Panc1 (cell line): ENCODE results near the gene FOXP4. TPM values are rescaled to one million over a fixed set of nuclear protein-coding genes. Genes with fewer than 3 reads are reported as not detected.

Experiments
- ATAC-seq: fragments of 200-7000 bp; cut with Tn5 transposase; 2 replicates; pipeline ENCODE4 v1.9.1; 2020; ENCODE audit warnings: mild to moderate bottlenecking, moderate library complexity
- BruUV-seq: library from RNA; stranded (reverse); fragments of 400-500 nt; replicated peaks from 2 replicates; lab custom pipeline; 2021; lab: Mats Ljungman, UMichigan
- CTCF ChIA-PET: fragments of 300-600 bp; sonication (Branson Sonifier 250); formaldehyde crosslinking; loops from one replicate; lab custom pipeline; 2022; ENCODE audit warnings: antibody characterized with exemption; lab: Charles Lee
- POLR2A ChIA-PET: fragments of 300-600 bp; sonication (Branson Sonifier 250); formaldehyde crosslinking; loops from one replicate; lab custom pipeline; 2022; ENCODE audit warnings: antibody characterized with exemption; lab: Charles Lee
- DNase-seq: peaks from one replicate; pipeline ENCODE4 v3.0.0-alpha.2; 2010; ENCODE audit warnings: low read depth, low spot score
- H3K27ac ChIP-seq: 2 replicates; pipeline ENCODE4 v1.5.1; 2011; ENCODE audit warnings: mild to moderate bottlenecking, low read length, inconsistent platforms
- H3K27me3 ChIP-seq: fragments of 200-500 bp; sonication (Bioruptor generic); 2 replicates; pipeline ENCODE4 v1.6.0; 2014; ENCODE audit warnings: low read length, inconsistent platforms; ENCODE audit not compliant: control insufficient read depth, insufficient read depth
- H3K36me3 ChIP-seq: fragments of 200-500 bp; sonication (Bioruptor generic); 2 replicates; pipeline ENCODE4 v1.5.1; 2014; ENCODE audit warnings: inconsistent platforms, mild to moderate bottlenecking, low read length, moderate library complexity; ENCODE audit not compliant: control insufficient read depth, insufficient read depth
- H3K4me1 ChIP-seq: 2 replicates; pipeline ENCODE4 v1.5.1; 2011; ENCODE audit warnings: inconsistent platforms, mild to moderate bottlenecking, low read length, moderate library complexity; ENCODE audit not compliant: control insufficient read depth, insufficient read depth
- H3K4me3 ChIP-seq, 2 experiments: 2 replicates each; pipeline ENCODE4 v1.5.1; 2011 to 2012; ENCODE audit warnings: low read depth in 2 of 2, low read length in 2 of 2, mild to moderate bottlenecking in 2 of 2, inconsistent platforms in 1 of 2, moderate library complexity in 1 of 2
- H3K9me3 ChIP-seq: fragments of 200-500 bp; sonication (Bioruptor generic); 2 replicates; pipeline ENCODE4 v1.5.1; 2014; ENCODE audit warnings: low read depth, mild to moderate bottlenecking, inconsistent platforms, low read length, moderate library complexity; ENCODE audit not compliant: control insufficient read depth, insufficient read depth
- CTCF ChIP-seq: fragments of 450-650 bp; IDR thresholded peaks from 2 replicates; pipeline ENCODE4 v1.5.1; 2017; ENCODE audit warnings: mild to moderate bottlenecking
- POLR2AphosphoS5 ChIP-seq: IDR thresholded peaks from 2 replicates; pipeline ENCODE4 v1.6.1; 2012; ENCODE audit warnings: mild to moderate bottlenecking, low read depth, low read length, moderate library complexity
- SIN3A ChIP-seq: IDR thresholded peaks from 2 replicates; pipeline ENCODE4 v1.6.1; 2012; ENCODE audit warnings: low read depth, mild to moderate bottlenecking, low read length, moderate library complexity, borderline replicate concordance; ENCODE audit not compliant: insufficient read depth
- TCF7L2 ChIP-seq: IDR thresholded peaks from 2 replicates; pipeline ENCODE4 v1.6.1; 2011; ENCODE audit warnings: mild to moderate bottlenecking, low read depth, low read length, inconsistent platforms
- in situ Hi-C: cut with HindIII; loops from 2 replicates; pipeline ENCODE4 v1.10.0; 2016; ENCODE audit warnings: low sequenced_read_pairs, low pct_unique_long_range_greater_than_20kb
- intact Hi-C: fragments of 100-400 bp; cut with micrococcal nuclease; formaldehyde crosslinking; loops from one replicate; pipeline ENCODE4 v1.10.0; 2022; ENCODE audit not compliant: unreplicated experiment
- total RNA-seq: library from RNA; stranded (reverse); gene quantifications from one replicate; pipeline ENCODE4 v1.2.1, GENCODE V29; 2021; ENCODE audit not compliant: unreplicated experiment
- TF ChIP-seq, protein P1 (sequence below), 2 experiments: IDR thresholded peaks; 2 replicates each; pipeline ENCODE4 v1.6.1; 2011 to 2012; ENCODE audit warnings: low read depth in 2 of 2, control low read depth in 1 of 2, low read length in 1 of 2, mild to moderate bottlenecking in 1 of 2, moderate library complexity in 1 of 2; ENCODE audit not compliant: insufficient read depth in 1 of 2

FOXP4 gene
- total RNA-seq, 1 experiment from 2014 or later = 30.4 TPM

DNA sequence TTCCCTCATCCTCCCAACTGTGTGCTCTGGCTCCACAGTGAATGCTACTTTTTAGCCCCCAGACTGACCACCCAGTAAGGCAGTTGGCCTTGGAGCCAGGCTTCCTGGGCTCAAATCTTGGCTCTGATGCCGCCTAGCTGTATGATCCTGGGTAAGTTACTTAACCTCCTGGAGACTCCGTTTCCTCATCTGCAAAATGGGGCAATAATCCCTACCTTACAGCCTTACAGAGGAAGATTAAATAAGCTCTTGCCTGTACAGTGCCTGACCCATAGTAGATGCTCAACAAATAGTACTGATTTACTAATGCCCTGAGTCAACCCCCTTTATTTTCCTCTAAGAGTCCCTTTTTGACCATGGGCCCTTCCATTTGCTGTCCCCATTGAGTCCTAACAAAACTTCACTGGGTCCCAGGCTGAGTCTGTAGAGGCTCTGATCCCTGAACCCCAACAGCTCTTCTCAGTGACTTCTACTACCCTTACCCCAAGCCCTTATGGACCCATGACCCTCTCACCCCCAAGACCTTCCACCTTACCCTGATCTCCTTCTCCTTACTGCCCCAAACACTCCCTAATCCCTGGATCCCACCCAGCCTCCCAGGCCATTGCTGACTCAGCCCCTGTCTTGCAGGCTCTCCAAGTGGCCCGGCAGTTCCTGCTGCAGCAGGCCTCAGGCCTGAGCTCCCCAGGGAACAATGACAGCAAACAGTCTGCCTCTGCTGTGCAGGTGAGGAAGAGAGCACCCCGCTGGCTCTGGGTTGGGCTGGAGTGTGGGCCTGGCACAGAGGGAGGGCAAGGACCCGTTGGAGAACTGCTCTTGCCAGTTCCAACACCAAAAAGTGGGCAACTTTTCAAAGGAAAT is 31.4 kb downstream of the FOXP4 start:
- Histone ChIP-seq H3K36me3 (no peaks in the 10 kb centered on the region; the same call in 1 of the 2 replicates), H3K4me3 (no peak overlapping the region), H3K4me1 (peaks cover 14% of the 10 kb centered on the region), H3K27ac (no peak overlapping the region), H3K9me3 (no peaks in the 10 kb centered on the region), H3K27me3 (no peaks in the 10 kb centered on the region)
- no peak for DNase-seq
- POLR2A ChIA-PET = no interaction called here
- CTCF ChIA-PET = no interaction called here
- in situ Hi-C loops = no loop called here
- intact Hi-C loops = no loop called here
- TF ChIP-seq, protein P1, sequence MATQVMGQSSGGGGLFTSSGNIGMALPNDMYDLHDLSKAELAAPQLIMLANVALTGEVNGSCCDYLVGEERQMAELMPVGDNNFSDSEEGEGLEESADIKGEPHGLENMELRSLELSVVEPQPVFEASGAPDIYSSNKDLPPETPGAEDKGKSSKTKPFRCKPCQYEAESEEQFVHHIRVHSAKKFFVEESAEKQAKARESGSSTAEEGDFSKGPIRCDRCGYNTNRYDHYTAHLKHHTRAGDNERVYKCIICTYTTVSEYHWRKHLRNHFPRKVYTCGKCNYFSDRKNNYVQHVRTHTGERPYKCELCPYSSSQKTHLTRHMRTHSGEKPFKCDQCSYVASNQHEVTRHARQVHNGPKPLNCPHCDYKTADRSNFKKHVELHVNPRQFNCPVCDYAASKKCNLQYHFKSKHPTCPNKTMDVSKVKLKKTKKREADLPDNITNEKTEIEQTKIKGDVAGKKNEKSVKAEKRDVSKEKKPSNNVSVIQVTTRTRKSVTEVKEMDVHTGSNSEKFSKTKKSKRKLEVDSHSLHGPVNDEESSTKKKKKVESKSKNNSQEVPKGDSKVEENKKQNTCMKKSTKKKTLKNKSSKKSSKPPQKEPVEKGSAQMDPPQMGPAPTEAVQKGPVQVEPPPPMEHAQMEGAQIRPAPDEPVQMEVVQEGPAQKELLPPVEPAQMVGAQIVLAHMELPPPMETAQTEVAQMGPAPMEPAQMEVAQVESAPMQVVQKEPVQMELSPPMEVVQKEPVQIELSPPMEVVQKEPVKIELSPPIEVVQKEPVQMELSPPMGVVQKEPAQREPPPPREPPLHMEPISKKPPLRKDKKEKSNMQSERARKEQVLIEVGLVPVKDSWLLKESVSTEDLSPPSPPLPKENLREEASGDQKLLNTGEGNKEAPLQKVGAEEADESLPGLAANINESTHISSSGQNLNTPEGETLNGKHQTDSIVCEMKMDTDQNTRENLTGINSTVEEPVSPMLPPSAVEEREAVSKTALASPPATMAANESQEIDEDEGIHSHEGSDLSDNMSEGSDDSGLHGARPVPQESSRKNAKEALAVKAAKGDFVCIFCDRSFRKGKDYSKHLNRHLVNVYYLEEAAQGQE (IDR thresholded peaks at IDR 0.05; ENCODE audit: insufficient read depth in 1 of 2, low read depth in 2 of 2, low read length in 1 of 2) = no peak
- TF ChIP-seq POLR2AphosphoS5 (no peak), SIN3A (no peak), CTCF (no peak), TCF7L2 (no peak)
- BruUV-seq = no TSS peak
- ATAC-seq = 0 out of 2 replicates have a peak, but pooled peaks have one; percentile 19

DNA sequence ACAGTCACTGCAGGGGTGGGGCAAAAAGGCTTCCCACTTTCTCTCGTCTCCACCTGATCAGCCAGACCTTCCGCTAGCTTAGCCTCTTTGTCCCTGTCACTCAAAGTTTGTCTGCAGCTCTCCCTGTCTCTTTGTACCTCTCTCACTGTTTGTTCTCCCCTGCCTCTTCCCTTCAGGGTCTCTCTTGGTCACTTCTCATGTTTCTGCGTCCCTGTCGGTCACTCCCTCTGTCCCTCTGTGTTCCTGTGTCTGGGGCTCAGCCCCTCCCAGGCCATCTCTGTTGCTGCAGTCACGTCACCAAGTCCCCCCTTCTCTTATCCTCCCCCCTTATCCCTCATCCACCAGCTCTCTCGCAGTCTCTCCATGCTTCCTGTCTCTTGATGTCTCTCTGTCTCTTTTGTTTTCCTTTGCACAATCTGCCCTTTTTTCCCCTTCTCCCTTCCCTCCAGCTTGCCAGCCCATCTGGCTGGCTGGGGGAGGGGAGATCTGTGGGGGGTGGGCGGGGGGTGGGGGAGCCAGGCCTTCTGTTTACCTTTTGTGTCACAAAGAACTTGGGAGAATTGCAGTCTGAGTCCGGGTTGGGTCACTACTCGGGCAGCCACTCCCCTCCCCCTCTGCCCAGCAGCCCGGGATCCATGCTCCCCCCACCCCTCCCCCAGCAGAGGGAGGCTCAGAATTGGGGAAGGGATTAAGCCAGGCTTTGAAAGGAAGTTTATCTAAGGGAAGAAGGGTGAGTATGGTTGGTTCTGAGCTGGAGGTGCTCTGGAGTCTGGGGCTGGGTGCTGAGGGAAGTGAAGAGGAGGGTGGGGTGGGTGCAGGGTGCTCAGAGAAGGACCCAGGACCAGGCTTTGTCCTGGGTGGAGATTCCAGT is 32.3 kb downstream of the FOXP4 start:
- no TSS peak for BruUV-seq
- no peak for ATAC-seq
- ChIA-PET POLR2A (no interaction called here), CTCF (interaction anchor here (0.6 kb wide), 1 partner anchor 156 kb away, joined by 3 read pairs; no protein-coding TSS in a partner anchor)
- intact Hi-C loops = no loop called here
- in situ Hi-C loops = no loop called here
- Histone ChIP-seq H3K9me3 (no peaks in the 10 kb centered on the region), H3K36me3 (no peaks in the 10 kb centered on the region; the same call in 1 of the 2 replicates), H3K27ac (no peak overlapping the region), H3K4me1 (peaks cover 14% of the 10 kb centered on the region), H3K4me3 (no peak overlapping the region), H3K27me3 (no peaks in the 10 kb centered on the region)
- DNase-seq = no peak
- TF ChIP-seq, protein P1 (IDR thresholded peaks at IDR 0.05; ENCODE audit: insufficient read depth in 1 of 2, low read depth in 2 of 2, low read length in 1 of 2) = no peak
- TF ChIP-seq SIN3A = no peak
- no peak for TF ChIP-seq POLR2AphosphoS5
- TF ChIP-seq TCF7L2 = no peak
- TF ChIP-seq CTCF = no peak
